Smooth muscle cell (in vitro differentiated cells): ENCODE data around the gene SOS1. TPM values are rescaled to one million over a fixed set of nuclear protein-coding genes. Genes with fewer than 3 reads are reported as not detected.

Source experiments
- DNase-seq: peaks from one replicate; lab custom pipeline; 2025; ENCODE audit not compliant: unreplicated experiment; lab: John Stamatoyannopoulos, UW
- H2AFZ ChIP-seq: fragments of 200-600 bp; sonication (generic); 2 replicates; pipeline ENCODE4 v1.6.0; 2016; ENCODE audit warnings: antibody characterized with exemption, low read depth, mild to moderate bottlenecking
- H3F3A ChIP-seq: fragments of 200-600 bp; sonication (generic); 2 replicates; pipeline ENCODE4 v1.6.0; 2017; ENCODE audit warnings: antibody characterized with exemption, low read depth
- H3K27ac ChIP-seq: fragments of 200-600 bp; sonication (generic); 2 replicates; pipeline ENCODE4 v1.5.1; 2016; ENCODE audit warnings: low read depth, mild to moderate bottlenecking
- H3K27me3 ChIP-seq: fragments of 200-600 bp; sonication (generic); 2 replicates; pipeline ENCODE4 v1.6.1; 2016; ENCODE audit warnings: low read depth, mild to moderate bottlenecking
- H3K36me3 ChIP-seq: fragments of 200-600 bp; sonication (generic); 2 replicates; pipeline ENCODE4 v1.5.1; 2016; ENCODE audit warnings: low read depth
- H3K4me1 ChIP-seq: fragments of 200-600 bp; sonication (generic); 2 replicates; pipeline ENCODE4 v1.5.1; 2016; ENCODE audit warnings: low read depth
- H3K4me2 ChIP-seq: fragments of 200-600 bp; sonication (generic); 2 replicates; pipeline ENCODE4 v1.6.0; 2016; ENCODE audit warnings: mild to moderate bottlenecking
- H3K4me3 ChIP-seq: fragments of 200-600 bp; sonication (generic); 2 replicates; pipeline ENCODE4 v1.5.1; 2016; ENCODE audit warnings: mild to moderate bottlenecking
- H3K79me2 ChIP-seq: fragments of 200-600 bp; sonication (generic); 2 replicates; pipeline ENCODE4 v1.6.0; 2016; ENCODE audit warnings: low read depth, mild to moderate bottlenecking
- H3K9ac ChIP-seq: fragments of 200-600 bp; sonication (generic); 2 replicates; pipeline ENCODE4 v1.6.0; 2016; ENCODE audit warnings: low read depth
- H3K9me3 ChIP-seq: fragments of 200-600 bp; sonication (generic); replicated peaks from 2 replicates; pipeline ENCODE4 v1.5.1; 2016; ENCODE audit warnings: low read depth
- H4K20me1 ChIP-seq: fragments of 200-600 bp; sonication (generic); 2 replicates; pipeline ENCODE4 v1.6.0; 2016; ENCODE audit warnings: low read depth
- WGBS: methylation state at CpG from one replicate; pipeline ENCODE4 v1.1.7; 2016; ENCODE audit warnings: low lambda C conversion rate; 5-methylcytosine and 5-hydroxymethylcytosine counted together
- polyA plus RNA-seq: library from polyadenylated mRNA; unstranded; fragments of >200 nt; fragmentation: Nextera tagmentation; extraction: Ambion mirVana; gene quantifications from 2 replicates; pipeline ENCODE4 v1.2.1, GENCODE V29; 2016
- total RNA-seq: library from RNA; depleted of rRNA; stranded (reverse); fragments of >200 nt; gene quantifications from 2 replicates; pipeline ENCODE4 v1.2.3, GENCODE V29; 2014
- TF ChIP-seq, protein P1 (sequence below): fragments of 200-600 bp; sonication (generic); IDR thresholded peaks from 2 replicates; pipeline ENCODE4 v1.5.1; 2017; ENCODE audit warnings: borderline replicate concordance, mild to moderate bottlenecking, antibody characterized with exemption; ENCODE audit not compliant: insufficient read depth, poor library complexity, severe bottlenecking

The SOS1 gene
- total and polyA plus RNA-seq, 2 experiments from 2014 or later = 8.4 to 34.0 TPM

GRCh38 chr2:38978908-38979307, 141.9 kb downstream of the SOS1 start:
- no peak overlapping the region for H3K27ac ChIP-seq
- H3K4me1 ChIP-seq = no peaks in the 10 kb centered on the region
- TF ChIP-seq, protein P1, sequence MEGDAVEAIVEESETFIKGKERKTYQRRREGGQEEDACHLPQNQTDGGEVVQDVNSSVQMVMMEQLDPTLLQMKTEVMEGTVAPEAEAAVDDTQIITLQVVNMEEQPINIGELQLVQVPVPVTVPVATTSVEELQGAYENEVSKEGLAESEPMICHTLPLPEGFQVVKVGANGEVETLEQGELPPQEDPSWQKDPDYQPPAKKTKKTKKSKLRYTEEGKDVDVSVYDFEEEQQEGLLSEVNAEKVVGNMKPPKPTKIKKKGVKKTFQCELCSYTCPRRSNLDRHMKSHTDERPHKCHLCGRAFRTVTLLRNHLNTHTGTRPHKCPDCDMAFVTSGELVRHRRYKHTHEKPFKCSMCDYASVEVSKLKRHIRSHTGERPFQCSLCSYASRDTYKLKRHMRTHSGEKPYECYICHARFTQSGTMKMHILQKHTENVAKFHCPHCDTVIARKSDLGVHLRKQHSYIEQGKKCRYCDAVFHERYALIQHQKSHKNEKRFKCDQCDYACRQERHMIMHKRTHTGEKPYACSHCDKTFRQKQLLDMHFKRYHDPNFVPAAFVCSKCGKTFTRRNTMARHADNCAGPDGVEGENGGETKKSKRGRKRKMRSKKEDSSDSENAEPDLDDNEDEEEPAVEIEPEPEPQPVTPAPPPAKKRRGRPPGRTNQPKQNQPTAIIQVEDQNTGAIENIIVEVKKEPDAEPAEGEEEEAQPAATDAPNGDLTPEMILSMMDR = no peak
- no peaks in the 10 kb centered on the region for H3K27me3 ChIP-seq
- H3K9me3 ChIP-seq = no peaks in the 10 kb centered on the region
- H3F3A ChIP-seq = peaks cover 7% of the 10 kb centered on the region
- H3K36me3 ChIP-seq = no peaks in the 10 kb centered on the region
- WGBS = 78% methylated on average over 3 of the region's 3 CpGs
- no peak for DNase-seq
- no peak overlapping the region for H3K4me3 ChIP-seq
- H3K79me2 ChIP-seq = no peaks in the 10 kb centered on the region
- H4K20me1 ChIP-seq = no peaks in the 10 kb centered on the region
- H3K4me2 ChIP-seq = no peak overlapping the region
- H3K9ac ChIP-seq = no peak overlapping the region
- no peak overlapping the region for H2AFZ ChIP-seq

DNA sequence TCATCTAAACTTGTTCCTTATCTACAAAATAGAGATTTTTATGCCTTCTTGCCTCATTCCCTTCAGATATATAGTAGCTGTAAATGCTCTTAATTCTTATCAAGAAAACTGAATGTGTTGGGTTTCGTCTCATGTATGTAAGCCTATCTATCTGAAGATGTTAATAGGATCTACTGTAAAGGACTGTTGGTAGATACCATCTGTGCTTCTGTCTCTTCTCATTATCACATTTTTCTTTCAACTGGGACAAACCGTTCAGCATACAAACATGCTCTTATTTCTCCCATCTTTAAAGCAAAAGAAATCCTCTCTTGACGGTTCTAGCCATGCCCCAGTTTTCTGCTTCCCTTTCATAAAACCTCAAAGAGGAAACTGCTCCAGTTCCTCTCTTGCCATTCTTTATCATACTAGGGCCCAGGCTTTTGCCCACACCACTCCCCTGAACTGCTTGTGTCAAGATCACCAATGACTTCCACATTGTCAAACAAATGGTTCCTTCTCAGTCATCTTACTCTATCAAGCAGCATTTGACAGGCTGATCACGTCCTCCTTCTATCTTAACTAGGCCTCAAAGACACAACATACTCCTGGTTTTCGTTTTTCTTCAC, 142.5 kb downstream of the SOS1 start:
- no peaks in the 10 kb centered on the region for H4K20me1 ChIP-seq
- H3K9ac ChIP-seq = no peak overlapping the region
- 21% methylated on average over 5 of the region's 5 CpGs for WGBS
- no peaks in the 10 kb centered on the region for H3K79me2 ChIP-seq
- no peak overlapping the region for H3K4me3 ChIP-seq
- no peaks in the 10 kb centered on the region for H3K4me1 ChIP-seq
- no peaks in the 10 kb centered on the region for H3K36me3 ChIP-seq
- peaks cover 7% of the 10 kb centered on the region for H3F3A ChIP-seq
- H3K9me3 ChIP-seq = no peaks in the 10 kb centered on the region
- no peaks in the 10 kb centered on the region for H3K27me3 ChIP-seq
- H3K27ac ChIP-seq = no peak overlapping the region
- H2AFZ ChIP-seq = no peak overlapping the region
- TF ChIP-seq, protein P1 = no peak
- no peak for DNase-seq
- H3K4me2 ChIP-seq = no peak overlapping the region

- Histone ChIP-seq H3K27me3 (no peaks in the 10 kb centered on the region), H3K4me1 (no peaks in the 10 kb centered on the region), H2AFZ (no peak overlapping the region), H3K36me3 (no peaks in the 10 kb centered on the region), H3K27ac (no peak overlapping the region), H3K4me2 (no peak overlapping the region), H3K9me3 (no peaks in the 10 kb centered on the region), H4K20me1 (no peaks in the 10 kb centered on the region), H3F3A (peaks cover 7% of the 10 kb centered on the region), H3K79me2 (no peaks in the 10 kb centered on the region), H3K9ac (no peak overlapping the region), H3K4me3 (no peak overlapping the region)
- TF ChIP-seq, protein P1 = no peak
- no peak for DNase-seq
- 98% methylated on average over 3 of the region's 3 CpGs for WGBS
These were observed 143.8 kb downstream of the SOS1 start for GRCh38 chr2:38977047-38977446.

- Histone ChIP-seq H3K79me2 (no peaks in the 10 kb centered on the region), H2AFZ (no peak overlapping the region), H3K27ac (no peak overlapping the region), H3K4me1 (no peaks in the 10 kb centered on the region), H3K4me2 (no peak overlapping the region), H3K9me3 (no peaks in the 10 kb centered on the region), H3K4me3 (no peak overlapping the region), H3K9ac (no peak overlapping the region), H3K36me3 (no peaks in the 10 kb centered on the region), H4K20me1 (no peaks in the 10 kb centered on the region), H3K27me3 (no peaks in the 10 kb centered on the region), H3F3A (no peaks in the 10 kb centered on the region)
- TF ChIP-seq, protein P1 = no peak
- no peak for DNase-seq
- 90% methylated on average over 6 of the region's 6 CpGs for WGBS
These were observed 145.8 kb downstream of the SOS1 start for GRCh38 chr2:38975042-38975441.
